Peyer's patch (tissue), 4 donors: ENCODE data around the gene DHX57.

Experiments used
- CTCF ChIP-seq, 6 experiments: fragments of 450-650 bp in 4 of 6; fragments of 200-600 bp in 2 of 6; sonication (generic) in 1 of 6; IDR thresholded peaks; one replicate each; pipeline ENCODE4 v1.5.1; 2017 to 2019; ENCODE audit warnings: antibody characterized with exemption in 6 of 6, mild to moderate bottlenecking in 3 of 6, moderate library complexity in 1 of 6
- POLR2A ChIP-seq, 2 donors: fragments of 450-650 bp; IDR thresholded peaks; one replicate each; pipeline ENCODE4 v1.5.1; 2017; ENCODE audit warnings: antibody characterized with exemption in 2 of 2, mild to moderate bottlenecking in 2 of 2, moderate library complexity in 2 of 2

DNA sequence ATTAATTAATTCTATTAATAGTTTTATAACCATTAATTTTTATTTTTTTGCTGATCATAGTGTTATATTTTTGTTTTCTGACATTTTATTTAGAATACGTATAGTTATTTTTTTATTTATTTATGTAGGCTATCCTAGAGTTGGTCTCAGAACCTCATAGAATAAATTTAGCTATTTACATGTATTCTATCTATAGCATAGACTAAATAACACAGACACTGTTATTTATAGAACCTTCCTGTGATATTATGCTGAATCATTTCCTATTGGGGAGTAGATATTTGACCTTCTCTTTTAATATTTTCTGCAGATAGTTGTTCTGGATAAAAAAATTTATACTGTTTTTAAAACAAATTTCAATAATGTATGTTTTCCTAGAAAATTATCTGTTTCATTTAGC is 34.1 kb upstream of the DHX57 start:
- no peak for TF ChIP-seq CTCF (IDR thresholded peaks at IDR 0.05)
- no peak for TF ChIP-seq POLR2A (IDR thresholded peaks at IDR 0.05)
